Kidney (tissue), 14 donors: ENCODE measurements around the gene FGFR2. TPM values are rescaled to one million over a fixed set of nuclear protein-coding genes. Genes with fewer than 3 reads are reported as not detected.

ENCODE experiments used
- DNase-seq, 5 donors: peaks; one replicate each; pipeline ENCODE4 v3.0.0-alpha.2; 2013 to 2020
- FAIRE-seq: peaks from 2 replicates; lab custom pipeline; 2012; peaks lifted over from hg19 to GRCh38; lab: Jason Lieb, UNC
- H3K27ac ChIP-seq, 2 donors: one replicate each; pipeline ENCODE4 v1.7.0; 2013; ENCODE audit warnings: low read depth in 2 of 2, low read length in 2 of 2, inconsistent platforms in 1 of 2
- H3K27me3 ChIP-seq: one replicate; pipeline ENCODE4 v1.7.1; 2013; ENCODE audit warnings: low read length, inconsistent platforms; ENCODE audit not compliant: control insufficient read depth, insufficient read depth
- H3K36me3 ChIP-seq, 3 donors: one replicate each; pipeline versions ENCODE4 v1.7.0 to v1.7.1; 2013; ENCODE audit warnings: low read length in 3 of 3, control low read depth in 1 of 3, inconsistent platforms in 1 of 3; ENCODE audit not compliant: insufficient read depth in 3 of 3, control insufficient read depth in 2 of 3
- H3K4me1 ChIP-seq, 3 donors: one replicate each; pipeline versions ENCODE4 v1.7.0 to v1.7.1; 2013; ENCODE audit warnings: low read length in 3 of 3, inconsistent platforms in 1 of 3, low read depth in 1 of 3; ENCODE audit not compliant: control insufficient read depth in 2 of 3, insufficient read depth in 2 of 3
- H3K4me3 ChIP-seq, 3 donors: one replicate each; pipeline versions ENCODE4 v1.7.0 to v1.8.1; 2013; ENCODE audit warnings: low read length in 3 of 3, control low read depth in 1 of 3, inconsistent platforms in 1 of 3
- H3K9ac ChIP-seq, 3 donors: one replicate each; pipeline versions ENCODE4 v1.7.0 to v1.7.1; 2013; ENCODE audit warnings: low read length in 3 of 3, control low read depth in 1 of 3, inconsistent platforms in 1 of 3
- H3K9me3 ChIP-seq, 3 donors: one replicate each; pipeline versions ENCODE4 v1.7.0 to v1.7.1; 2013; ENCODE audit warnings: low read length in 3 of 3, control low read depth in 1 of 3, inconsistent platforms in 1 of 3; ENCODE audit not compliant: control insufficient read depth in 2 of 3, insufficient read depth in 1 of 3
- intact Hi-C: fragments of 100-400 bp; cut with DNase I; formaldehyde crosslinking; loops from one replicate; pipeline ENCODE4 v1.11.1; 2022
- polyA plus RNA-seq: library from polyadenylated mRNA; stranded (reverse); fragments of 350-450 nt; fragmentation: Illumina TruSeq; extraction: RNeasy Lipid Tissue Mini Kit (QIAGEN cat#74804); gene quantifications from one replicate; pipeline ENCODE4 v1.2.3, GENCODE V29; 2014; ENCODE audit warnings: low read depth, low replicate concordance; ENCODE audit not compliant: insufficient read depth
- total RNA-seq: library from RNA; stranded (reverse); fragmentation: NEBNext Ultra II Directional; extraction: Animal tissue kit (Norgen Biotek cat#: 25700); gene quantifications from one replicate; pipeline ENCODE4 v1.2.1, GENCODE V29; 2021
- TF ChIP-seq, protein P1 (sequence below): IDR thresholded peaks from 3 replicates; pipeline ENCODE4 v1.5.1; 2012; ENCODE audit warnings: mild to moderate bottlenecking, moderate library complexity, borderline replicate concordance; ENCODE audit not compliant: insufficient read depth; ENCODE audit errors: extremely low read depth
- donor health status: control.
- donor health status: control.
- donor health status: control.
- donor health status: control.
- donor health status: control.
- donor health status: DM: yes; HTN: yes; CAD: no.
- donor health status: Normal renal cell carcinoma (clear cell type).

Gene FGFR2
- total and polyA plus RNA-seq, 2 donors from 2014 or later, result 20.2 to 59.4 TPM

DNA sequence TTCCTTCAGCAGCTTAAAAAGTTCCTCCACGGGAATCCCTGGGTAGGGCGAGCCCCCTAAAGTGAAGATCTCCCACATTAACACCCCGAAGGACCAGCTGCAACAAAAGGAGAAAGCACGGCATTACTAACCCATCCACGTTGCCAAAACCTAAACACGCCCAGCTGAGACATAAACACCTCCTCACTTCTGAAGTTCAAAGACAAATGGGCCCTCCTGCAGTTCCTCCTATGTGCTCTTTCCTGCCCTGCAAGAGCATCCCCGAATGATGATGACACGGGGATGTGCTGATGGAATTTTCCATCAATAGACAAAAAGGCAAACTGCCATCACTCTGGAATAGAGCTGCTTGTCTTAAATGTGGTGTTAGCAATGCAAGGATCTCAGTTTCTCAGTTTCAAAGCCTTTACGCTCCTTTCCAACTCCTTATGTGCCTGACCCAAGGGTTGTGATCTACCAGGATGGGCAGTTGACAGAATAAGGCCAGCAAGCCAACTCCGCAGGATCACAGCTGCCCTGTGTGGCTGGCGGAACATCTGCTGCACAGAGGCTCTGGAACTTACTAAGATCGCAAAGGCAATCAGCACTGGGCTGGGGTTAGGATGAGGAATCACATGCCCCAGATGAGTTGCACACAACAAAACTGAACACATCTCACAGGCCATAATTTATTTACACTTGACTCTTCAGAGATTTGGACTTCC is 112.7 kb downstream of the FGFR2 start:
- H3K36me3 ChIP-seq, result peaks cover 8 to 11% (median 8%) of the 10 kb centered on the region in 3 donors
- no peaks in the 10 kb centered on the region for H3K9me3 ChIP-seq
- intact Hi-C loops, result no loop called here

DNA sequence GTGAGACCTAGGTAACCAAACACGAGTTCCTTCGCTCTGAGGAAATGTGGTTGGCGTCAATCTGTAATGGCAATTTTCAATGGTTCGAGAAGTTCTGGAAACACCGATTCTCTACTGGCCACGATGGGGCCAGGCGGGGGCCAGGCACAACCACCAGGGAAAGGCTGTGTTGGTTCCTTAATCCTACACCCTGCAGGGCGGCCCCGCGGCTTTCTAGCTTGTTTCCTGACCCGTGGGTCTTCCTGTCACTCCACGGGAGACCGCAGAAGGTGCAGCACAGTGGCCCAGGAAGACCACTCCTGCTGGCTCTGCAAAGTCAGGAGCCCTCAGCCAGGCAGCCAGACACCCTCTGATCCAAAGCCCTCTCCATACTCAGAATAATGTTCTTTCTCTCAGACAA is 113.4 kb downstream of the FGFR2 start:
- Histone ChIP-seq H3K9ac (no peak overlapping the region), H3K36me3 (peaks cover 8 to 14% (median 8%) of the 10 kb centered on the region in 3 donors), H3K27ac (no peak overlapping the region), H3K4me1 (no peaks in the 10 kb centered on the region), H3K27me3 (no peaks in the 10 kb centered on the region), H3K9me3 (no peaks in the 10 kb centered on the region), H3K4me3 (no peak overlapping the region)
- intact Hi-C loops, result no loop called here
- TF ChIP-seq, protein P1, sequence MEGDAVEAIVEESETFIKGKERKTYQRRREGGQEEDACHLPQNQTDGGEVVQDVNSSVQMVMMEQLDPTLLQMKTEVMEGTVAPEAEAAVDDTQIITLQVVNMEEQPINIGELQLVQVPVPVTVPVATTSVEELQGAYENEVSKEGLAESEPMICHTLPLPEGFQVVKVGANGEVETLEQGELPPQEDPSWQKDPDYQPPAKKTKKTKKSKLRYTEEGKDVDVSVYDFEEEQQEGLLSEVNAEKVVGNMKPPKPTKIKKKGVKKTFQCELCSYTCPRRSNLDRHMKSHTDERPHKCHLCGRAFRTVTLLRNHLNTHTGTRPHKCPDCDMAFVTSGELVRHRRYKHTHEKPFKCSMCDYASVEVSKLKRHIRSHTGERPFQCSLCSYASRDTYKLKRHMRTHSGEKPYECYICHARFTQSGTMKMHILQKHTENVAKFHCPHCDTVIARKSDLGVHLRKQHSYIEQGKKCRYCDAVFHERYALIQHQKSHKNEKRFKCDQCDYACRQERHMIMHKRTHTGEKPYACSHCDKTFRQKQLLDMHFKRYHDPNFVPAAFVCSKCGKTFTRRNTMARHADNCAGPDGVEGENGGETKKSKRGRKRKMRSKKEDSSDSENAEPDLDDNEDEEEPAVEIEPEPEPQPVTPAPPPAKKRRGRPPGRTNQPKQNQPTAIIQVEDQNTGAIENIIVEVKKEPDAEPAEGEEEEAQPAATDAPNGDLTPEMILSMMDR, result no peak
- no peak for DNase-seq
- no peak for FAIRE-seq

More for the DNA sequence above, 112.7 kb downstream of the FGFR2 start:
- H3K9ac ChIP-seq, result no peak overlapping the region
- no peak for DNase-seq
- no peak overlapping the region for H3K4me3 ChIP-seq
- H3K27ac ChIP-seq, result no peak overlapping the region
- no peaks in the 10 kb centered on the region for H3K27me3 ChIP-seq
- TF ChIP-seq, protein P1, result no peak
- FAIRE-seq, result no peak
- H3K4me1 ChIP-seq, result no peaks in the 10 kb centered on the region

DNA sequence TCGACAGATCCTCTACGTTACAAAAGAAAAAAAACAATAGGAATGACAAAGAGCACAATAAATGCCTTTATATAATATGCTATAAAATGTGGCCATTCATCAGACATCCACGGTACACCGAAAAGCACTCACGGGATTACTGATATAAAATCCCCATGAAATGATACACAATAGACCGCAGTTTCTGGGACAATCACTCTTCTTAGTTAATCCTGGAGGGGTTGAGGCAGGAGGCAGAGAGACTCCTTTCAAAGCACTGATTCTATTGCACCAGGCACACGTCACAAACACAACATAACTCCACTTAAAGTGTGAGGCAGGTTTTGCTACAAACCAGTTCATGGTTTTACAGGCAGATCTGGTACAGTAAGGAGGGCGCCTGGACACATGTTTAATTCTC is 113.8 kb downstream of the FGFR2 start:
- no peak overlapping the region for H3K9ac ChIP-seq
- H3K4me3 ChIP-seq, result no peak overlapping the region
- no peaks in the 10 kb centered on the region for H3K4me1 ChIP-seq
- DNase-seq (no peak), FAIRE-seq (no peak)
- intact Hi-C loops, result no loop called here
- no peaks in the 10 kb centered on the region for H3K9me3 ChIP-seq
- TF ChIP-seq, protein P1, result no peak
- peaks cover 8 to 17% (median 8%) of the 10 kb centered on the region in 3 donors for H3K36me3 ChIP-seq
- H3K27me3 ChIP-seq, result no peaks in the 10 kb centered on the region
- no peak overlapping the region for H3K27ac ChIP-seq
